NCI-H187 treated with DMSO at 0.1 percent for 48 hours (cell line): ENCODE measurements around the gene FSTL5.

Experiments
- DNase-seq: peaks from one replicate; lab custom pipeline; 2025; lab: John Stamatoyannopoulos, UW

FSTL5 gene

GRCh38 chr4:161454860-161455259 is 708.9 kb downstream of the FSTL5 start:
- no peak for DNase-seq

- no peak for DNase-seq
Measured at GRCh38 chr4:161448550-161449180, 715.1 kb downstream of the FSTL5 start.

GRCh38 chr4:161444626-161445025 is 719.2 kb downstream of the FSTL5 start:
- no peak for DNase-seq

- DNase-seq = no peak
Measured at GRCh38 chr4:161442921-161443320, 720.9 kb downstream of the FSTL5 start.

- no peak for DNase-seq
Measured at GRCh38 chr4:161438096-161438495, 725.7 kb downstream of the FSTL5 start.

- DNase-seq = no peak
Measured at GRCh38 chr4:161428180-161428965, 735.4 kb downstream of the FSTL5 start.

- DNase-seq = no peak
Measured at GRCh38 chr4:161419822-161420221, 744.0 kb downstream of the FSTL5 start.

GRCh38 chr4:161411901-161412300 is 751.9 kb downstream of the FSTL5 start:
- DNase-seq = no peak

GRCh38 chr4:161404346-161405110 is 759.3 kb downstream of the FSTL5 start:
- no peak for DNase-seq

- no peak for DNase-seq
Measured at GRCh38 chr4:161403781-161404180, 760.0 kb downstream of the FSTL5 start.

GRCh38 chr4:161393602-161394001 is 770.2 kb downstream of the FSTL5 start:
- no peak for DNase-seq

GRCh38 chr4:161382655-161383054 is 781.1 kb downstream of the FSTL5 start:
- DNase-seq = no peak

- DNase-seq = no peak
Measured at GRCh38 chr4:161376275-161376674, 787.5 kb downstream of the FSTL5 start.

- DNase-seq = no peak
Measured at GRCh38 chr4:161364681-161365080, 799.1 kb downstream of the FSTL5 start.

- DNase-seq = no peak
Measured at GRCh38 chr4:161360982-161361381, 802.8 kb downstream of the FSTL5 start.

- no peak for DNase-seq
Measured at GRCh38 chr4:161359491-161359890, 804.3 kb downstream of the FSTL5 start.

GRCh38 chr4:161356351-161356750 is 807.4 kb downstream of the FSTL5 start:
- no peak for DNase-seq

- no peak for DNase-seq
Measured at GRCh38 chr4:161350946-161351345, 812.9 kb downstream of the FSTL5 start.

- DNase-seq = no peak
Measured at GRCh38 chr4:161345741-161346140, 818.1 kb downstream of the FSTL5 start.

- no peak for DNase-seq
Measured at GRCh38 chr4:161343569-161343950, 820.2 kb downstream of the FSTL5 start.

- DNase-seq = no peak
Measured at GRCh38 chr4:161342881-161343568, 820.8 kb downstream of the FSTL5 start.

- DNase-seq = no peak
Measured at GRCh38 chr4:161336621-161337020, 827.2 kb downstream of the FSTL5 start.
